K562 treated with DMSO at 1 percent for 4 hours (cell line): ENCODE data around the gene RERG. TPM values are rescaled to one million over a fixed set of nuclear protein-coding genes. Genes with fewer than 3 reads are reported as not detected.

Source experiments
- total RNA-seq: library from RNA; unstranded; fragments of 300-600 nt; gene quantifications from 2 replicates; pipeline ENCODE4 v1.2.3, GENCODE V29; 2022; ENCODE audit not compliant: insufficient read depth

Gene RERG, protein sequence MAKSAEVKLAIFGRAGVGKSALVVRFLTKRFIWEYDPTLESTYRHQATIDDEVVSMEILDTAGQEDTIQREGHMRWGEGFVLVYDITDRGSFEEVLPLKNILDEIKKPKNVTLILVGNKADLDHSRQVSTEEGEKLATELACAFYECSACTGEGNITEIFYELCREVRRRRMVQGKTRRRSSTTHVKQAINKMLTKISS
- 10.7 and 13.4 TPM in 2 replicates for total RNA-seq

DNA sequence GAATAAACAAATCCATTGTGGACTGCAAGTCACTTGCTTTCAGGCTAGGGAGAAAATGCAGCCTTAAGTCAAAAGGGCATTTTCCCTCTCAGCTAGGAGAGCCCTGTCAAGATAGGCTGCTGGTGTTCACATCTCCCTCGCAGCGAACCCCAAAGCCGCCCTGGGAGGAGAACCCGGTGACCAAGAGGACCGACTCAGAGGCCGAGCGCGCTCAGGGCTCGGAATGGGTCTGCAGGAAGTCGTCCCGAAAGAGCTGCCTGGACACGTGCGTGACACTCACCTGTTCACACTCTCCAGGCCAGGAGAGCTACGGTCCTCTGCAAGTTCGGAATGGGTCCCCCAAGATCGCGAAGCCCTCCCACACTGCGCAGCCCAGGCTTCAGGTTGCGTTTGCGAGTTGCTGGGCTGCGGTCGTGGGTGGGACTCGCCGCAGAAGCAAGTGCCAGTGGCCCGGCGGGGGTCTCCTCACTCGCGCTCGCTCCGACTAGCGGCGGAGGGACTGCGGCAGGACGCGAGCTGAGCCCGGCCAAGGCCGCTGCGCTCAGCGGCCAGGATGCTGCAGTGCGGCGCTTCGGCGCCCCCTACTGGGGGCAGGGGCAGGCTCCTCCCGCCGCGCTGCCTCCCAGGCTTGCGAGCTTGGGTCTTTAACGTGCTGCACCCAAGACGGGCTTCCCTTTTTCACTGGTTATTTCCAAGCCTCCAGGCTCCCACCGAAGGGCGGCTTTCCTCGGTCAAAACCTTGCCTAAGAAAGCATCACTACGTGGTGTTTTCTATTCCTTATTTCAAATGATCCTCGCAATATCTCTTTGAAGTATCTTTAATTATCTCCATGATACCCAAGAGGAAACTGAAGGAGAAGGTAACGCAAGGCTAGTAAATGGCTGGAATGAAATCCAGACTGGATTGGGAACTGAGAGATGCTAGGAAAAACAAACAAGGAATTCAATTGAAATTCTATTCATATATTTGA, at the start of gene RERG:
TSS of gene RERG (minus strand) at position 503 of the 971 bp plus-strand sequence. CDS start 3,928 bp downstream, outside the sequence.

Other genes starting within 250 kb of the RERG start
- not detected in 2 replicates for gene PDE6H, start 248.4 kb downstream of the RERG start, total RNA-seq
- not detected in 2 replicates for gene PTPRO, start 101.1 kb upstream of the RERG start, total RNA-seq